SW480 (cell line): ENCODE measurements around the gene EEF1B2.
"Not testable (repeated sequence)": the region's sequence is repeated elsewhere in the genome, so short reads cannot be mapped to it uniquely, and the experiment has no call there.

ENCODE experiments used
- DNase-seq: peaks from one replicate; pipeline ENCODE4 v3.0.0-alpha.2; 2016; ENCODE audit warnings: low spot score

EEF1B2 gene

DNA sequence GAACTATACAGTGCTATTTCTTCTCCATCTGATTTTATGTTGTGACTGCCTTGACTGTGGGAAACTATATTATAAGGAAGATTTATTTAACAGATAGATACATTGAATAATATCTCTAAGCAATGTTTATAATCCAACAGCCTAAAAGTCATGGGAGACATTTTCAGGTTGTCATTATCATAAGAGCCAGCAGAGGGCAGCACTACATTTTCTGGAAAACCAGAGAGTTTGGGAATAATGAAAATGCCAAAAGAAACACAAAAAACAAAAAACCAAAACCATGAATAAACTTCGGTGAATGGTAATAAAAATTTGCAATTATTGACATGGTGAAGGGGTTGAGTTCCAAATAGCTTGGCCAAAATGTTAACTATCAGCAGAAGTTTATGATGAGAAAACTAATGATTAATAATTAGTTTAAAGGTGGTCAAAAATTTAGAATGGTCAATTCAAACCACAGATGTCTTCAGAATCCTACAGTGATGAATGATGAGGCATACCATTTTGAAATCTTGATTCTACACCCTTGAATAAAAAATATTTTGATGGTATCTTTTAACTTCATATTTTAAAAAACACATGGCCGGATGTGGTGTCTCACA, 4.7 kb downstream of the EEF1B2 start:
- peak; percentile 27 for DNase-seq

DNA sequence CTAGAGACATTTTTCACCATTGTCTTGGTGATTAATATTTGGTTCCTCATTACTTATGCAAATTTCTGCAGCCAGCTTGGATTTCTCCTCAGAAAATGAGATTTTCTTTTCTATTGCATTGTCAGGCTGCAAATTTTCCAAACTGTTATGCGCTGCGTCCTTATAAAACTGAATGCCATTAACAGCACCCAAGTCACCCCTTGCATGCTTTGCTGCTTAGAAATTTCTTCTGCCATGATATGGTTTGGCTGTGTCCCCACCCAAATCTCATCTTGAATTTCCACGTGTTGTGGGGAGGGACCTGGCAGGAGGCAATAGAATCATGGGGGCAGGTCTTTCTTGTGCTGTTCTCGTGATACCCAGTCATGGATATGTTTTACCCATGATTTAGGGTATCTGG, 8.5 kb downstream of the EEF1B2 start:
- DNase-seq = not testable (repeated sequence)

DNA sequence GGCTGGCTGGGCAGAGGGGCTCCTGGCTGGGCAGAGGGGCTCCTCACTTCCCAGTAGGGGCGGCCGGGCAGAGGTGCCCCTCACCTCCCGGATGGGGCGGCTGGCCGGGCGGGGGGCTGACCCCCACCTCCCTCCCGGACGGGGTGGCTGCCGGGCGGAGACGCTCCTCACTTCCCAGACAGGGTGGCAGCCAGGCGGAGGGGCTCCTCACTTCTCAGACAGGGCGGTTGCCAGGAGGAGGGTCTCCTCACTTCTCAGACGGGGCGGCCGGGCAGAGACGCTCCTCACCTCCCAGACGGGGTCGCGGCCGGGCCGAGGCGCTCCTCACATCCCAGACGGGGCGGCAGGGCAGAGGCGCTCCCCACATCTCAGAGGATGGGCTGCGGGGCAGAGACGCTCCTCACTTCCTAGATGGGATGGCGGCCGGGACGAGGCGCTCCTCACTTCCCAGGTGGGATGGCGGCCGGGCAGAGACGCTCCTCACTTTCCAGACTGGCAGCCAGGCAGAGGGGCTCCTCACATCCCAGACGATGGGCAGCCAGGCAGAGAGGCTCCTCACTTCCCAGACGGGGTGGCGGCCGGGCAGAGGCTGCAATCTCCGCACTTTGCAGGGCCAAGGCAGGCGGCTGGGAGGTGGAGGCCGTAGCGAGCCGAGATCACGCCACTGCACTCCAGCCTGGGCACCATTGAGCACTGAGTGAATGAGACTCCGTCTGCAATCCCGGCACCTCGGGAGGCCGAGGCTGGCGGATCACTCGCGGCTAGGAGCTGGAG, 12.1 kb downstream of the EEF1B2 start:
- DNase-seq = not testable (repeated sequence)

DNA sequence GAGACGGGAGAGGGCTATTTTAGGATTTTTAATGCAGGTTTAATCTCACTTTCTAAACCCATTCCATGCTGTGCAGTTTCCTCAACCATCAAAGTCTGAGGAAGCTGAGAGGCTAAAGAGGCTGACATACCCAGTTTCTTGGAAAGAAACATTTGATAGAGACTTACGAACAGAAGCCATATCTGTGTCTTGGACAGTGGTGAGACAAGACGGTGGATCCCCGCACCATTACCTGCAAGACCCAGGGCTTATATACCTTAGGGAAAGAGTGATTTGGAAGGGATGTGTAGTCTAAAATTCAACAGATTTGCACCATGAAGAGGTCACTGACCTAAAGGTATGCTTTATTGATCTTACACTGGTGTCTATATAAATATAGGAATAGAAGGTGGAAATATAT, 13.5 kb downstream of the EEF1B2 start:
- no peak for DNase-seq

DNA sequence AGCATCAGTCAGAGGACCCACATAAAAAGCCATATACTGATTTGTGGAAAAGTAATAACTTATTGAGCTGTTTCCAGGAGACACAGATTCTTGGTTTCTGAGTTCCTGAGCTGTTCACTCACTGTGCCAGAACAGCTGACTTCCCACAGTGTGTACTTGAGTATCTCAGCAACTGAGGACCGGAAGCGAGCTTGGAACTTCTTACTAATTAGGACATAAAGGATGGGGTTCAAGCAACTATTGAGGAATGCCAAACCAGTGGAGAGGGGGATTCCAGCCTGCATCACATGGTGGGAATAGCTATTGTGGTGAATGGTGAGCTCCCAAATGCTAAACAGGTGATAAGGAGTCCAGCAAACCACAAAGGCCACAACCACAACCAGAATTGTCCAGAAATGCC, 16.4 kb downstream of the EEF1B2 start:
- no peak for DNase-seq

DNA sequence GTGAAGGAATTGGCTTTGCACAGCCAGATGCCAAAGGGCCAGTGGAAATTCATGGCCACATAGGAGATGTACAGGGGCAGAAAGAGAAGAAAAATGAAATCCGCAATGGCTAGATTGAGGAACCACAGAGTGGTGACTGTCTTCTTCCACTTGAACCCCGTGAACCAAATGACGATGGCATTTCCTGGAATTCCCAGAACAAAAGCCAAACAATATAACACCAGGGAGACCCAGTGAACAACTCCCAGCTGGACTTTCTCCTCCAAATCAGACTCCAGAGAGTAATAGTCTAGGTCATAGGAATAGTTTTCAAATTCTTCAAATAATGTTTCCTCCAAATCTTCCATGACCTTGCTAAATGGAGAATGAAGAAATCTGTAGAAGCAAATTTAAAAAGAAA, 17.2 kb downstream of the EEF1B2 start:
- no peak for DNase-seq

DNA sequence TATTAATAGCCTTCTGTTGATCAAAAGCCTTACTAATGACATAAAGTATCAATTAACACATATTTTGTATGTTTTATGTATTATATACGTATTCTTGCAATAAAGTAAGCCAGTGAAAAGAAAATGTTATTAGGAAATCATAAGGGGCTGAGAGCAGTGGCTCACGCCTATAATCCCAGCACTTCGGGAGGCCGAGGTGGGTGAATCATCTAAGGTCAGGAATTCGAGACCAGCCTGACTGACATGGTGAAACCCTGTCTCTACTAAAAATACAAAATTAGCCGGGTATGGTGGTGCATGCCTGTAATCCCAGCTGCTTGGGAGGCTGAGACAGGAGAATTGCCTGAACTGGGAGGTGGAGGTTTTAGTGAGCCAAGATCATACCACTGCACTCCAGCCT, 21.8 kb downstream of the EEF1B2 start:
- not testable (repeated sequence) for DNase-seq

DNA sequence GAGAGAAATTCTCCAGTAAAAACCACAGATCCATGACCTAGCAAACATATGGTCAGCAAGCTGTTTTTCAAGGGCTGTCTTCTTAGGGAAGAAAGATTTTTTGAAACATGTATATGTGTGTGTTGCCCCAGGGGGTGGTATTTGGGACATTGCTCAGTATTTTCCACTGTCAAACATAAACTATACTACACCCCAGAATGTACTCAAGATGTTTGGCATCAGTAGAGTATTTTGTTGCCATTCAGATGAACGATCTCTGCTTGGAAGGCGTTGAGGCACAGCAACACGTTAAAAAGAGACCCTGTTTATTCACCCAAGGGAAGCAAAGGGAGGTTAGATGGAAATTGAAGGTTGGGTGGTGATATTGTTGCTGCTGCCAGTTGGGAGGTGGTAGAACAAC, 30.0 kb downstream of the EEF1B2 start:
- no peak for DNase-seq

DNA sequence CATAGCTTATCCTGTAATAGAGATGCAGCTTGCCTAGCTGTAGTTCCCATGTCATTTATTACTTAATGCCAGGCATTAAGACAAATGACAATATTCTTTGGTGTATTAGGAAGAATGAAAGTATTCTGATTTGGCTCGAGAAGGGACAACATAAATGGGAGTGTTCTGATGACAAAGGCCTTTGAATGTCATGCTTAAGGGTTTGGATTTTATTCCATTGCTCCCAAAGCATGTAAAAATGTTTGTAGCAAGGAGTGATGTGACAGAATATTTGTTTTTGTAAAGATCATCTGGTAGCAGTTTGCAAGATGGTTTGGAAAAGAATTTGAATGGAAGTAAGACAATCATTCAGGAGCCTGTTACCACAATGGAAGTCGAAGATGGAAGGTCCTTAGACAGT, 30.4 kb downstream of the EEF1B2 start:
- no peak for DNase-seq

DNA sequence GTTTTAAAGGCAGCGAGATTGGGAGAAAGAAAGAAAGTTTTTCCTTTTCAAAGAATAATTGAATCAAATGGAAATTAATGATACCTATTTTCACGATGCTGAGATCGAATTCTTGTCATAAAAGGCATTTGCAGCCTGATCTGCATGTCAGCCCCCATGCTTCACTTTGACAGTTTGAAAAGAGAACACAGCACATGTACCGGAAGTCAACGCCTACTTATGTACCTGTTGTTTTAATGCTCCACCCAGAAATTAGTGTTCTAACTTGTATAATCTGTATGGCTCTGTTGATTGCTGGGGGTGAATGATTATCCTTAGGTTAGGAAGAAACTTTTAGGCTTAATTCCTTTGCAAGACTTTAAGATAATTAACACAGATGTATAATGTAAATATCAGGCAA, 31.0 kb downstream of the EEF1B2 start:
- no peak for DNase-seq

DNA sequence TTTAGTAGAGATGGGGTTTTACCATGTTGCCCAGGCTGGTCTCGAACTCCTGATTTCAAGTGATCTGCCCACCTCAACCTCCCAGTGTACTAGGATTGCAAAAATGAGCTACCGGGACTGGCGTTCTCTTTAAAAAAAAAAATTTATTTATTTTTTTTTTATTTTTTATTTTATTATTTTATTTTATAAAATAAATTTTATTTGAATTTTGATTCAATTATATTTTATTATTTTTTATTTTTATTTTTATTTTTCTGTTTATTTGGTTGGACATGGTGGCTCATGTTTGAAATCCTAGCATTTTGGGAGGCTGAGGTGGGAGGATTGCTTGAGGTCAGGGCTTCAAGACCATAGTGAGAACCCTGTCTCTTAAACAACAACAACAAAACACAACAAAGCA, 32.5 kb downstream of the EEF1B2 start:
- no peak for DNase-seq

DNA sequence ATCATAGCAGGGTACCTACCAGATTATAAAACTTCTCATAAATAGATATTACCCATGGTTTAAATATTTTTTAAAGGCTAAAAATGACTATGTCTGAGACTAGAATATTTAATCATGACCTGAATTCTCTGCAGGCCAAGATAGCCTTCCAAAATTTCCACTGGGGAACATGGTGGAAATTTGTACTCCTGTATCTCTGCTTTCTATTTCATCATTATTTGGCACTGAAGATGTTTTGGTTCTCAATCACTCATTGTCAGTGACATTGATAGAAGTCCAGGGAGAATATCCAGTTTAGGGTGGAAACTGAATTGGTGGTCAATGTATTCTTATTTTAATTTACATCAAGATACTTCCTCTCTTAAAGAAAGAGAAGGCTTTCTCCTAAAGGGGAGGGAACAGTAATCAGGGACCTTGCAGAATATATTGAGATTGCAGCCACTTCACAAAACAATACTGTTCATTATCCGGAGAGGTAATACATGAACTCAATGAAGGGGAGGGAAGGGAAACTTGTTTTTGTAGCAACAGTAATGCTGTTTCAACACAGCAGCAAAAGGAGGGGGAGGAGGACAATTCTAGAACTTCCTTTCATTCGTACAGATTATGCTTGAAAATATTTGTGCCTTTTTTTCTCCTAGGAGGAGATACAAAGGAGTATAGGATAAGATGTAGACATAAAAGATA, 34.1 kb downstream of the EEF1B2 start:
- no peak for DNase-seq

DNA sequence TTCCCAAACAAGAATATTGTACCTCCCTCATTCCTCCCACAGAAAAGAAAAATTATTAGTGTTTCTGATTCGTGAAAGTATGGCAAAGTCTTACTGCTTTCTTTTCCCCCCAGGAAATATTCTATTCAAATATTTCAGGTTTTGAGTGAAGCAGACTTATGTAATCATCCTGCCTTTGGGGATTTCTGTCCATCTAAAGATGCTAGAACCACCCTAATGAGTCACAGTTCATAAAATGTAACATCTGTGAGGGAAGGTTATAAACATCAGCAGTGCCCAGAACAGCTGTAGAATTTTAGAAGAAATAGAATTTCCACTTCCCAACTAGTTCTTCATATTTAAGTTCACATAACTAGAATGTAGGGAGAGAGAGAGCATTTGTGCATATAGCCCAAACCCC, 39.0 kb downstream of the EEF1B2 start:
- no peak for DNase-seq

DNA sequence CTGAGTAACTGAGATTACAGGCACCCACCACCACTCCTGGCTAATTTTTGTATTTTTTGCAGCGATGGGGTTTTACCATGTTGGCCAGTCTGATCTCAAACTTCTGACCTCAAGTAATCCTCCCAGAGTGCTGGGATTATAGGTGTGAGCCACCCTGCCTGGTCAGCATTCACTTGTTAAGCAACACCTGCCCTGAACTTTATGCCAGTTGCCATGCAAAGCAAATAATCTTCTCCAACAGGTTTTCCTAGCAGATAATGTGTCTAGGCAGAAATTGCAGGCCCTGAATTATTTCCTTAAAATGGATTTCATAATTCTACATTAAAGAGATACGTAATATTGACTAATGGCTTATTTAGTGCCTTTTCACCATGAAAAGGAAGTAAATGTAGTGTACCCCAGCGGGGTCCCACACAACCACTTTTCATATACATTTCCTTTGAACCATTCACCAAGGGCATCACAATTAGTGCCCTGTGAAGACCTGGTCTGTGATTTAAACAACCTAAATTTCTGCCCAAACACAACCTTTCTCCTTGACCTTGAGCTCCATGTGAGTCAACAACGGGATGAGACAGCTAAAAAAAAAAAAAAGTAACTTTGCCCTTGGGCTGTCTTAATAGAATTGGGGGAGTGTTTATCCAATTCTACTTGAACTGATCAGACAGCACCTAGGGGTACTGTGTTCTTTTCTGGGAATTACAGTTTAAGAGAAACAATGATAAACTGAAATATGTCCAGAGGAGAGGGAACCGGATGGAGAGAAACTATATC, 41.6 kb downstream of the EEF1B2 start:
- no peak for DNase-seq

DNA sequence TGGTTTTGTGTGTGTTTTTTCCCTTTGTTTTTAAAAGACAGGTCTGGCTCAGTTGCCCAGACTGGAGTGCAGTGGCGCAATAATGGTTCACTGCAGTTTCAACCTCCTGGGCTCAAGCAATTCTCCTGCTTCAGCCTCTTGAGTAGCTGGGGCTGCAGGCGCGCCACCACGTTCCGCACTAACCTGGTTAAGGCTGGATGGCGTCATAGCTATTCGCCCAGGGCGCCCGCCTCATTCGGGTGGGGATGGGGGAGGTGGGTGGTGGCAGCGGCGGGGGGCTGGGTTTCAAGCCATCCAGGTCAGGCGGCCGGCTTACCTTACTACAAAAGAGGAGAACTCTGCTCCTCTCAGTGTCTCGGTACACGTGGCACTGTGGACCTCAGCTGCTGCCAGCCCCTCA, 42.8 kb downstream of the EEF1B2 start:
- no peak for DNase-seq

DNA sequence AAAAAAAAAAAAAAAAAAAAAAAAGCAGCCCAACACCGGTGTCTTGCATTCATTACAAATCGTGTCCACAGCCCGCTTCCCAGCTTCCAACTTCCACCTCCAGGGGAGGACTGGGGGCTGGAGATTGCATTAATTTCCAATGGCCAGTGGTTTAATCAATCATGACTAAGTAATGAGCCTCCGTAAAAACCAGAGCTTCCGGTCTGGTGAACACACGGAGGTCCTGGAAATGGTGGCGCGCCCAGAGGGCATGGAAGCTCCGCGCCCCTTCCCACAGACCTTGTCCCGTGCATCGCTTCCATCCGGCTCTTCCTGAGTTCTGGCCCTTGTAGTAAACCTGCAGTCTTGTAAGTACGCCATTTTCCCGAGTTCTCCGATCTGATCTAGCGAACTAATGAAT, 43.6 kb downstream of the EEF1B2 start:
- no peak for DNase-seq

DNA sequence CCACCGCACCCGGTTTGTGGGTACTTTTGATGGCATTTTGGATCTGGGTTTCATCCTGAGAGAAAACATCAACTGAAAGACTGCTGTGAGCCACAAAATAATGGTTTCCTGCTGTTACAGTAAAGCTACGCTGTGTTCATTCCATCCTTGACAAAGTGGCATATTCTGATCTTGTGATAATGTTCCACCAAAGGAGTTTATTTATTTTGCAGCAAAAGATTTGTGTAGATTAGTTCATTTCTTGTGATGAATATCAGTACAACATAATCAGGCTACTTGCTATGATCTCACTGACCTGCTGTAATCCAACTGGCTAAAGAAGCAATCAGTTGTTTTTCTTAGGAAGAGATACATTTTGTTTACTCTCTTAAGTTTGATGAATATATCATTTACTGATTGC, 45.0 kb downstream of the EEF1B2 start:
- no peak for DNase-seq

DNA sequence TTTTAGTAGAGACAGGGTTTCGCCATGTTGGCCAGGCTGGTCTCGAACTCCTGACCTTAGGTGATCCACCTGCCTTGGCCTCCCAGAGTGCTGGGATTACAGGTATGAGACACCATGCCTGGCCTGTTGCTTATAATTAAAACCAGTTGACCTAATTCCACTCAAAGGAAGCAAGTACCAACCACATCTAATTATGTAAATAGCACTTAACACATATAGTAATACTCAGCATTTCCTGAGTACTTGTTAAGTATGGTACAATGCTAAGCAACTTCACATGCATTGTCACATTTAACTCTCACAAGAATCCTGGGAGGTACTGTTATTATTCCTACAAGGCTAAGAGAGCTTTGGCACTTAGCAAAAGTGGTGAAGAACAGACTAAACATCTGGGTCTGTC, 47.6 kb downstream of the EEF1B2 start:
- not testable (repeated sequence) for DNase-seq

DNA sequence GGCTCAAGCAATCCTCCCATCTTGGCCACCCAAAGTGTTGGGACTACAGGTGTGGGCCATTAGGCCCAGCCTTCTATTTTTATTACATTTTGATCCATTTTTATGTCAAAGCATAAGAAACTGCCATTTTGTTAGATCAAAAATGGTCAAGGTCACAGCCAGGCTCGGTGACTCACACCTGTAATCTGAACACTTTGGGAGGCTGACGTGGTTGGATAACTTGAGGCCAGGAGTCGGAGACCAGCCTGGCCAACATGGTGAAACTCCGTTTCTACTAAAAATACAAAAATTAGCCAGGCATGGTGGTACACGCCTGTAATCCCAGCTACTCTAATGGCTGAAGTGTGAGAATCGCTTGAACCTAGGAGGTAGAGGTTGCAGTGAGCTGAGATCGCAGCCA, 49.2 kb downstream of the EEF1B2 start:
- no peak for DNase-seq

DNA sequence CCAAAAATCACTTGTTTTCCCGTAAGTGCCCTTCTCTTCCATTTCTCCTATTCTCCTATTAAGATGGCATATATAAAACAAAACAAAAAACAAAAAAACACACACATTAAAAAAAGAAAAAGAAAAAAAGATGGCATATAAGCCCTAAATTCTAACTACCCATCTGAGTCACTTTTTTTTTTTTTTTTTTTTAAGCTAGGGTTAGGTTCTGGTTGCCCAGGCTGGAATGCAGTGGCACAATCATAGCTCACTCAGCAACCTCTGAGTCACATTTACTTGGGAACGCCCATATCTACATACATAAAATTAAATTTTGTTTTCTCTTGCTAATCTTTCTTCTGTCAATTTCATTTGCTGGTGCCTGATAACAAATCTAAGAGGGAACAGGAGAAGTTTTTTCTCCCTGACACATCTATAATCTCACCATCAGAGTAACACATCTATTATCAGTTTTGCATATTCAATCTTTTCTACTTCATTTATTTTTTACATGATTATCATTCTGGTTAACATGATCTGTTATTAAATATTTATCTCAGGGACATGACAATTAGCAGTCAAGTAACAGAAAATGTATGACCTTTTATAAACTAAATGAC, 52.1 kb downstream of the EEF1B2 start:
- peak; percentile 64 for DNase-seq
